ENCODE data around the gene SMIM44.
"Not testable (repeated sequence)": the region's sequence is repeated elsewhere in the genome, so short reads cannot be mapped to it uniquely, and the experiment has no call there.

SMIM44 gene

GRCh38 chr19:3483226-3483628 is at the start of gene SMIM44:
TSS of gene SMIM44 (minus strand) at chr19:3483441. CDS start at chr19:3483403, 38 bp downstream.
- ATAC-seq (ENCODE audit: low read depth) (no peak), DNase-seq (ENCODE audit: low spot score in 2 of 2) (no peak)
- peaks cover 6% of the 10 kb centered on the region for H3K36me3 Mint-ChIP-seq
- no peak within 1 kb of the TSS for H3K4me3 Mint-ChIP-seq
- peaks cover 18% of the 10 kb centered on the region for H3K27me3 Mint-ChIP-seq
- no peak within 1 kb of the TSS for H3K27ac Mint-ChIP-seq
- H3K9me3 Mint-ChIP-seq, result peaks cover 2% of the 10 kb centered on the region
- H3K4me1 Mint-ChIP-seq, result peaks cover 20% of the 10 kb centered on the region

GRCh38 chr19:3533033-3533432 is 49.8 kb upstream of the SMIM44 start:
- ATAC-seq (ENCODE audit: low read depth), result no peak
- Mint-ChIP-seq H3K36me3 (peaks cover 14% of the 10 kb centered on the region), H3K27ac (no peak overlapping the region), H3K9me3 (no peaks in the 10 kb centered on the region), H3K4me3 (no peak overlapping the region), H3K27me3 (no peaks in the 10 kb centered on the region), H3K4me1 (no peaks in the 10 kb centered on the region)
- DNase-seq (ENCODE audit: low spot score in 2 of 2), result no peak

- H3K27me3 Mint-ChIP-seq, result no peaks in the 10 kb centered on the region
- DNase-seq (ENCODE audit: low spot score in 2 of 2) (no peak), ATAC-seq (ENCODE audit: low read depth) (no peak)
- H3K36me3 Mint-ChIP-seq, result peaks cover 12% of the 10 kb centered on the region
- H3K4me3 Mint-ChIP-seq, result no peak overlapping the region
- H3K27ac Mint-ChIP-seq, result no peak overlapping the region
- no peaks in the 10 kb centered on the region for H3K9me3 Mint-ChIP-seq
- no peaks in the 10 kb centered on the region for H3K4me1 Mint-ChIP-seq
These were observed 49.0 kb upstream of the SMIM44 start for GRCh38 chr19:3532154-3532786.

- H3K27ac Mint-ChIP-seq, result no peak overlapping the region
- H3K4me3 Mint-ChIP-seq, result no peak overlapping the region
- H3K9me3 Mint-ChIP-seq, result no peaks in the 10 kb centered on the region
- ATAC-seq (ENCODE audit: low read depth) (no peak), DNase-seq (ENCODE audit: low spot score in 2 of 2) (no peak)
- H3K27me3 Mint-ChIP-seq, result no peaks in the 10 kb centered on the region
- peaks cover 16% of the 10 kb centered on the region for H3K36me3 Mint-ChIP-seq
- H3K4me1 Mint-ChIP-seq, result no peaks in the 10 kb centered on the region
These were observed 48.5 kb upstream of the SMIM44 start for GRCh38 chr19:3531716-3532115.

GRCh38 chr19:3530389-3530788 is 47.1 kb upstream of the SMIM44 start:
- H3K4me1 Mint-ChIP-seq, result no peaks in the 10 kb centered on the region

GRCh38 chr19:3529299-3529698 is 46.1 kb upstream of the SMIM44 start:
- not testable (repeated sequence) for DNase-seq (ENCODE audit: low spot score in 2 of 2); ATAC-seq (ENCODE audit: low read depth); H3K27ac Mint-ChIP-seq; H3K9me3 Mint-ChIP-seq; H3K4me1 Mint-ChIP-seq; H3K4me3 Mint-ChIP-seq; H3K27me3 Mint-ChIP-seq
- peaks cover 15% of the 10 kb centered on the region for H3K36me3 Mint-ChIP-seq

More at GRCh38 chr19:3530389-3530788, 47.1 kb upstream of the SMIM44 start:
- DNase-seq (ENCODE audit: low spot score in 2 of 2) (no peak), ATAC-seq (ENCODE audit: low read depth) (no peak)
- Mint-ChIP-seq H3K4me3 (no peak overlapping the region), H3K36me3 (peaks cover 16% of the 10 kb centered on the region), H3K27me3 (no peaks in the 10 kb centered on the region), H3K27ac (no peak overlapping the region), H3K9me3 (no peaks in the 10 kb centered on the region)

- DNase-seq (ENCODE audit: low spot score in 2 of 2) (no peak), ATAC-seq (ENCODE audit: low read depth) (no peak)
- H3K36me3 Mint-ChIP-seq, result peaks cover 18% of the 10 kb centered on the region
- H3K27me3 Mint-ChIP-seq, result no peaks in the 10 kb centered on the region
- H3K9me3 Mint-ChIP-seq, result no peaks in the 10 kb centered on the region
- no peak overlapping the region for H3K27ac Mint-ChIP-seq
- no peaks in the 10 kb centered on the region for H3K4me1 Mint-ChIP-seq
- no peak overlapping the region for H3K4me3 Mint-ChIP-seq
These were observed 45.4 kb upstream of the SMIM44 start for GRCh38 chr19:3528539-3529211.

GRCh38 chr19:3528080-3528479 is 44.8 kb upstream of the SMIM44 start:
- ATAC-seq (ENCODE audit: low read depth), result no peak
- Mint-ChIP-seq H3K27me3 (no peaks in the 10 kb centered on the region), H3K9me3 (no peaks in the 10 kb centered on the region), H3K27ac (no peak overlapping the region), H3K4me1 (no peaks in the 10 kb centered on the region), H3K36me3 (peaks cover 14% of the 10 kb centered on the region), H3K4me3 (no peak overlapping the region)
- DNase-seq (ENCODE audit: low spot score in 2 of 2), result no peak

GRCh38 chr19:3527238-3527910 is 44.1 kb upstream of the SMIM44 start:
- H3K9me3 Mint-ChIP-seq, result no peaks in the 10 kb centered on the region
- H3K36me3 Mint-ChIP-seq, result peaks cover 12% of the 10 kb centered on the region
- no peak overlapping the region for H3K4me3 Mint-ChIP-seq
- peak overlapping the region; percentile 58 for H3K27ac Mint-ChIP-seq
- DNase-seq (ENCODE audit: low spot score in 2 of 2) (no peak), ATAC-seq (ENCODE audit: low read depth) (no peak)
- H3K4me1 Mint-ChIP-seq, result no peaks in the 10 kb centered on the region
- no peaks in the 10 kb centered on the region for H3K27me3 Mint-ChIP-seq

GRCh38 chr19:3526507-3527237 is 43.4 kb upstream of the SMIM44 start:
- peak overlapping the region; percentile 58 for H3K27ac Mint-ChIP-seq
- no peaks in the 10 kb centered on the region for H3K27me3 Mint-ChIP-seq
- peaks cover 14% of the 10 kb centered on the region for H3K36me3 Mint-ChIP-seq
- H3K9me3 Mint-ChIP-seq, result no peaks in the 10 kb centered on the region
- H3K4me3 Mint-ChIP-seq, result no peak overlapping the region
- DNase-seq (ENCODE audit: low spot score in 2 of 2) (no peak), ATAC-seq (ENCODE audit: low read depth) (no peak)
- H3K4me1 Mint-ChIP-seq, result peaks cover 2% of the 10 kb centered on the region

GRCh38 chr19:3524904-3525451 is 41.7 kb upstream of the SMIM44 start:
- no peaks in the 10 kb centered on the region for H3K27me3 Mint-ChIP-seq
- DNase-seq (ENCODE audit: low spot score in 2 of 2) (no peak), ATAC-seq (ENCODE audit: low read depth) (no peak)
- H3K4me3 Mint-ChIP-seq, result no peak overlapping the region
- no peak overlapping the region for H3K27ac Mint-ChIP-seq
- H3K4me1 Mint-ChIP-seq, result peaks cover 7% of the 10 kb centered on the region
- H3K36me3 Mint-ChIP-seq, result peaks cover 19% of the 10 kb centered on the region
- H3K9me3 Mint-ChIP-seq, result no peaks in the 10 kb centered on the region

- ATAC-seq (ENCODE audit: low read depth) (no peak), DNase-seq (ENCODE audit: low spot score in 2 of 2) (no peak)
- peaks cover 21% of the 10 kb centered on the region for H3K36me3 Mint-ChIP-seq
- no peak overlapping the region for H3K4me3 Mint-ChIP-seq
- H3K27me3 Mint-ChIP-seq, result no peaks in the 10 kb centered on the region
- no peaks in the 10 kb centered on the region for H3K9me3 Mint-ChIP-seq
- peaks cover 10% of the 10 kb centered on the region for H3K4me1 Mint-ChIP-seq
- peak overlapping the region; percentile 38 for H3K27ac Mint-ChIP-seq
These were observed 41.0 kb upstream of the SMIM44 start for GRCh38 chr19:3524078-3524842.

- Mint-ChIP-seq H3K27me3 (no peaks in the 10 kb centered on the region), H3K9me3 (no peaks in the 10 kb centered on the region), H3K27ac (peak overlapping the region; percentile 38), H3K4me3 (no peak overlapping the region), H3K4me1 (peaks cover 11% of the 10 kb centered on the region), H3K36me3 (peaks cover 21% of the 10 kb centered on the region)
- ATAC-seq (ENCODE audit: low read depth) (no peak), DNase-seq (ENCODE audit: low spot score in 2 of 2) (no peak)
These were observed 40.3 kb upstream of the SMIM44 start for GRCh38 chr19:3523361-3524077.
